ENCODE data around the gene CABCOCO1. TPM values are rescaled to one million over a fixed set of nuclear protein-coding genes. Genes with fewer than 3 reads are reported as not detected.
"Not testable (repeated sequence)": the region's sequence is repeated elsewhere in the genome, so short reads cannot be mapped to it uniquely, and the experiment has no call there.

Gene CABCOCO1
- total RNA-seq, 1 experiment from 2014 or later = not detected

DNA sequence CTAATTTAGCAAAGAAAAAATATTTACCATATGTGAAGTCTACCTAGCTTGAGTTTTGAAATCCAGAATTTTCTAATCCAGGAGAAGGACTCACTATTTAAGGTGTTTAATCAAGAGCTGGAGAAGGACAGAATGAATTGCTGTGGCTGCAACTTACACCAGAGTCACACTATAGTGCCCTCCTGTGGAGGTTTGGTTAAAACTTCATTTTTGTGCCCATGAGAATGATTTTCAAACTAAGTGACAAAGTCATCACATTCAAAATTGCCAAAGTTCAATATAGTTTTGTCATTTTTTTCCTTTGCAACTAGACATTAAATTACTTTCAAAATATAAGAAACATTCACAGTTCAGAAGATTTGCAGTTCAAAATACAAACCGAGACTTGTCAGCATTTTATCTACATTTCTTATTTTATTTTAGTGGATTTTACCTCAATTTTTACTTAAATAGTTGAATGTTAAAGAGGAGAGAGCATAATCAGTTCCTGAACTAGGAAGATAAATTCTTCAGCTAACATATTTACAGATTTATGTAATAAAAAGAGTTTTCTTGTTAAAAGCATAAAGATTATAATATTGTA, 70.7 kb downstream of the CABCOCO1 start:
- ChIA-PET CTCF (interaction anchor here (0.5 to 1.0 kb wide), 4 partner anchors 57 to 917 kb away, joined by 3 to 4 read pairs (median 3); no protein-coding TSS in a partner anchor), POLR2A (ENCODE audit: low non-redundant PET) (no interaction called here)
- Histone ChIP-seq H3K9me3 (ENCODE audit: low read depth, low read length, poor library complexity, severe bottlenecking) (no peaks in the 10 kb centered on the region), H3K4me3 (ENCODE audit: low read depth, low read length, poor library complexity, severe bottlenecking) (no peak overlapping the region), H3K27ac (ENCODE audit: low read depth, low read length, poor library complexity, severe bottlenecking) (no peak overlapping the region), H3K36me3 (ENCODE audit: insufficient read depth, low read length, poor library complexity, severe bottlenecking) (no peaks in the 10 kb centered on the region), H3K4me1 (ENCODE audit: insufficient read depth, low read length, poor library complexity, severe bottlenecking) (peaks cover 11% of the 10 kb centered on the region), H3K27me3 (replicated peaks; ENCODE audit: insufficient read depth, low read depth, low read length, poor library complexity) (no peaks in the 10 kb centered on the region)
- peak; percentile 76 for DNase-seq (ENCODE audit: low spot score)
- no TSS peak for BruUV-seq (replicated peaks)
- intact Hi-C loops (cut with micrococcal nuclease; ENCODE audit: unreplicated experiment) = loop anchor here (5.0 kb wide), 2 partner anchors 591 to 916 kb away; no protein-coding TSS in a partner anchor
- TF ChIP-seq CTCF (conservative IDR thresholded peaks at IDR 0.05; ENCODE audit: low read depth, low read length) (peak; percentile 77), EZH2 (IDR thresholded peaks at IDR 0.05; ENCODE audit: borderline replicate concordance, low read depth, low read length, poor library complexity, severe bottlenecking) (no peak)

- no peaks in the 10 kb centered on the region for H3K9me3 ChIP-seq (ENCODE audit: low read depth, low read length, poor library complexity, severe bottlenecking)
- CTCF ChIA-PET = no interaction called here
- no peak for DNase-seq (ENCODE audit: low spot score)
- H3K27me3 ChIP-seq (replicated peaks; ENCODE audit: insufficient read depth, low read depth, low read length, poor library complexity) = no peaks in the 10 kb centered on the region
- H3K27ac ChIP-seq (ENCODE audit: low read depth, low read length, poor library complexity, severe bottlenecking) = no peak overlapping the region
- TF ChIP-seq CTCF (conservative IDR thresholded peaks at IDR 0.05; ENCODE audit: low read depth, low read length) = no peak
- TF ChIP-seq EZH2 (IDR thresholded peaks at IDR 0.05; ENCODE audit: borderline replicate concordance, low read depth, low read length, poor library complexity, severe bottlenecking) = no peak
- H3K4me1 ChIP-seq (ENCODE audit: insufficient read depth, low read length, poor library complexity, severe bottlenecking) = peaks cover 11% of the 10 kb centered on the region
- H3K36me3 ChIP-seq (ENCODE audit: insufficient read depth, low read length, poor library complexity, severe bottlenecking) = no peaks in the 10 kb centered on the region
- H3K4me3 ChIP-seq (ENCODE audit: low read depth, low read length, poor library complexity, severe bottlenecking) = no peak overlapping the region
- POLR2A ChIA-PET (ENCODE audit: low non-redundant PET) = no interaction called here
- BruUV-seq (replicated peaks) = no TSS peak
- intact Hi-C loops (cut with micrococcal nuclease; ENCODE audit: unreplicated experiment) = no loop called here
These were observed 73.2 kb downstream of the CABCOCO1 start for GRCh38 chr10:61735882-61736281.

- H3K27me3 ChIP-seq (replicated peaks; ENCODE audit: insufficient read depth, low read depth, low read length, poor library complexity); DNase-seq (ENCODE audit: low spot score); POLR2A ChIA-PET (ENCODE audit: low non-redundant PET); BruUV-seq (replicated peaks); H3K9me3 ChIP-seq (ENCODE audit: low read depth, low read length, poor library complexity, severe bottlenecking); H3K27ac ChIP-seq (ENCODE audit: low read depth, low read length, poor library complexity, severe bottlenecking); H3K36me3 ChIP-seq (ENCODE audit: insufficient read depth, low read length, poor library complexity, severe bottlenecking); H3K4me3 ChIP-seq (ENCODE audit: low read depth, low read length, poor library complexity, severe bottlenecking); intact Hi-C loops (cut with micrococcal nuclease; ENCODE audit: unreplicated experiment); CTCF ChIA-PET: not testable (repeated sequence)
- H3K4me1 ChIP-seq (ENCODE audit: insufficient read depth, low read length, poor library complexity, severe bottlenecking) = peaks cover 14% of the 10 kb centered on the region
These were observed 74.7 kb downstream of the CABCOCO1 start for GRCh38 chr10:61737455-61737854.

GRCh38 chr10:61742812-61743211, 80.1 kb downstream of the CABCOCO1 start:
- H3K4me3 ChIP-seq (ENCODE audit: low read depth, low read length, poor library complexity, severe bottlenecking) = no peak overlapping the region
- H3K27ac ChIP-seq (ENCODE audit: low read depth, low read length, poor library complexity, severe bottlenecking) = no peak overlapping the region
- ChIA-PET CTCF (no interaction called here), POLR2A (ENCODE audit: low non-redundant PET) (no interaction called here)
- BruUV-seq (replicated peaks) = no TSS peak
- TF ChIP-seq EZH2 (IDR thresholded peaks at IDR 0.05; ENCODE audit: borderline replicate concordance, low read depth, low read length, poor library complexity, severe bottlenecking) = no peak
- TF ChIP-seq CTCF (conservative IDR thresholded peaks at IDR 0.05; ENCODE audit: low read depth, low read length) = no peak
- intact Hi-C loops (cut with micrococcal nuclease; ENCODE audit: unreplicated experiment) = no loop called here
- no peaks in the 10 kb centered on the region for H3K9me3 ChIP-seq (ENCODE audit: low read depth, low read length, poor library complexity, severe bottlenecking)
- DNase-seq (ENCODE audit: low spot score) = peak; percentile 73
- peaks cover 22% of the 10 kb centered on the region for H3K4me1 ChIP-seq (ENCODE audit: insufficient read depth, low read length, poor library complexity, severe bottlenecking)
- no peaks in the 10 kb centered on the region for H3K27me3 ChIP-seq (replicated peaks; ENCODE audit: insufficient read depth, low read depth, low read length, poor library complexity)
- H3K36me3 ChIP-seq (ENCODE audit: insufficient read depth, low read length, poor library complexity, severe bottlenecking) = no peaks in the 10 kb centered on the region

Measured in A673 (cell line).